ENCODE measurements around the gene DGKD. TPM values are rescaled to one million over a fixed set of nuclear protein-coding genes. Genes with fewer than 3 reads are reported as not detected.

The DGKD gene
- total RNA-seq, 1 donor from 2014 or later = 10.3 TPM

DNA sequence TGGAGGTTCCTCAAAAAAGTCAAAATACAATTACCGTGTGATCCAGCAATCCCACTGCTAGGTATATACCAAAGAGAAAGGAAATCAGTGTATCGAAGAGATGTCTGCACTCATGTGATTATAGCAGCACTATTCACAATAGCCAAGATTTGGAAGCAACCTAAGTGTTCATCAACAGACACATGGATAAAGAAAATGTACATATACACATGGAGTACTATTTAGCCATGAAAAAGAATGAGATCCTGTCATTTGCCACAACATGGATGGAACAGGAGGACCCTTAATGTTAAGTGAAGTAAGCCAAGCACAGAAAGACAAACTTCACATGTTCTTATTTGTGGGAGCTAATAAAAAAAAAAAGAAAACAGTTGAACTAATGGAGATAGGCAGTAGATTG lies 78.7 kb downstream of the DGKD start:
- no peak for DNase-seq (ENCODE audit: low read depth)
- no peak overlapping the region for H3K4me3 ChIP-seq (ENCODE audit: low read depth, low read length)
- TF ChIP-seq, protein P1, sequence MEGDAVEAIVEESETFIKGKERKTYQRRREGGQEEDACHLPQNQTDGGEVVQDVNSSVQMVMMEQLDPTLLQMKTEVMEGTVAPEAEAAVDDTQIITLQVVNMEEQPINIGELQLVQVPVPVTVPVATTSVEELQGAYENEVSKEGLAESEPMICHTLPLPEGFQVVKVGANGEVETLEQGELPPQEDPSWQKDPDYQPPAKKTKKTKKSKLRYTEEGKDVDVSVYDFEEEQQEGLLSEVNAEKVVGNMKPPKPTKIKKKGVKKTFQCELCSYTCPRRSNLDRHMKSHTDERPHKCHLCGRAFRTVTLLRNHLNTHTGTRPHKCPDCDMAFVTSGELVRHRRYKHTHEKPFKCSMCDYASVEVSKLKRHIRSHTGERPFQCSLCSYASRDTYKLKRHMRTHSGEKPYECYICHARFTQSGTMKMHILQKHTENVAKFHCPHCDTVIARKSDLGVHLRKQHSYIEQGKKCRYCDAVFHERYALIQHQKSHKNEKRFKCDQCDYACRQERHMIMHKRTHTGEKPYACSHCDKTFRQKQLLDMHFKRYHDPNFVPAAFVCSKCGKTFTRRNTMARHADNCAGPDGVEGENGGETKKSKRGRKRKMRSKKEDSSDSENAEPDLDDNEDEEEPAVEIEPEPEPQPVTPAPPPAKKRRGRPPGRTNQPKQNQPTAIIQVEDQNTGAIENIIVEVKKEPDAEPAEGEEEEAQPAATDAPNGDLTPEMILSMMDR (conservative IDR thresholded peaks at IDR 0.05; ENCODE audit: low read depth, low read length) = no peak

DNA sequence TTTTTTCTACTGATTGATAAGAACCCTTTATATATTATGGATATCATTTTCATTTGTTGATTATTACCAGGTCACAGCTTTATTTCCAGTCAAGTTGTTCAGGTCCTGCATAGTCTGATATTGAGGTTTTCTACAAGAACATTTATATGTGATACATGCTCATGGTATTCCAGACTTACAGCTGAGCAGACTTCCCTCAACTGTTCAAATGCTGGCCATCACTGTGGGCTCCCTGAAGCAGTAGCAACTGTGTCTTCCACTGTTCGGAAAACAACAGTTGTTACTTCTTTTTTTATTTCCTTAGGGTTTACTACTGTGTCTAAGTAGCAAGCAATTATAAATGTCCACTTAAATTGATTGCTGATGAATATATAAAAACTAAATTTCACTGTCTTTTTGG lies 79.5 kb downstream of the DGKD start:
- no peak for DNase-seq (ENCODE audit: low read depth)
- no peak overlapping the region for H3K4me3 ChIP-seq (ENCODE audit: low read depth, low read length)
- TF ChIP-seq, protein P1 (conservative IDR thresholded peaks at IDR 0.05; ENCODE audit: low read depth, low read length) = no peak

DNA sequence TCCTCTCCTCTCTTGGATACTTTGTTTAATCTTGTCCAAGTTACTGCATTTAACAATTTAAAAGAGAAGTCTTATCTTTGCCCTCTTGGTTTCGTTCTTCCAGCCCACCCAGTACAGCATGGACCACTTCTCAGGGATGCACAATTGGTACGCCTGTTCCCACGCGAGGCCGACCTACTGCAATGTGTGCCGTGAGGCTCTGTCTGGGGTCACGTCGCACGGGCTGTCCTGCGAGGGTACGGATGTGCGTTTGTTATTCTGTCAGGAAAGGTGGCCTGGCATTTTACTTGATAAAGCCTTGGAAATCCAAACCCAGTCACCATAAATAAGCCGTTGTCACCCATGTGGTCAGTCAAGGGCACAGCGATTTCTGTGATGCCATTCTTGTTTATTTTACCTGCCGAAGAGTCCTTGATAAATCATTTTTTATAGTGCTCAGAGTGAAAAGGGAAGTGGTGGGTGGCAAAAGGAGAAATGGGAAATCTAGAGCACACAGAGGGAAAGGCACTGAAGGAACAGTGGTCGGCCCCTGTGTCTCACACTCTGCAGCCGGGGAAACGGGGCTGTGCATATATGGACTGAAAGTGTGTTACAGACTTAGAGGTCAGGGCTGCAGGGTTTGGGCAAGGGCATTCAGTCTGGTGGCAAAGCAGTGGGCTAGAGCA lies 80.5 kb downstream of the DGKD start:
- no peak for DNase-seq (ENCODE audit: low read depth)
- TF ChIP-seq, protein P1 (conservative IDR thresholded peaks at IDR 0.05; ENCODE audit: low read depth, low read length) = no peak
- H3K4me3 ChIP-seq (ENCODE audit: low read depth, low read length) = no peak overlapping the region

DNA sequence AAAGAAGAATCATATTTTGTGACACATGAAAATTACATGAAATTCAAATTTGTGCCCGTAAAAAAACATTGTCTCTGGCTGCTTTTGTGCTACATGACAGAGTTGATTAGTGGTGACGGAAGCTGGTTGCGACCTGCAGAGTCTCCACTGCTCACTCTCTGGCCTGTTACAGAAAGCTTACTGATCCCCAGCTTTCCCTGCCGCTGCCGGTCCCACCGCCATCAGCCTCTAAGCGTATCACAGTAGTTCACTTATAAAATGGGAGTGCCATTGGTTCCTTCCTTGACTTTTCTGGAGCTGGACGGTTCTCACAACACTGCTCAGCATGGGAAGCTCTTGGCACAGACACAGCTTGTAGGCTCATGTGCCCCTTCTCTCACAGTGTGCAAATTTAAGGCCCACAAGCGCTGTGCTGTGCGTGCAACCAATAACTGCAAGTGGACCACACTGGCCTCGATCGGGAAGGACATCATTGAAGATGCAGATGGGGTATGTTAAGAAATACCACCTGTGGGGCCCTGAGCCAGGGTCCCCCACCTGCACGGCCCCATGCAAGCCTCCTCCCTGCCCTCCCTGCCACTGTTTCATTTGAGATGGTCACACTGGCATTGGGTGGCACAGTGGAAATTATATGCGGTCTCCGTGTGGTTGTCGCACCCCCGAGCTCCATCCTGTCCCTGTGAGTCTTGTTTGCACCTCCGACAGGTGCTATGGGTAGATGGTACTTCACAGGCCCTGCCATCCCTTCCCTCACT lies 81.3 kb downstream of the DGKD start:
- no peak overlapping the region for H3K4me3 ChIP-seq (ENCODE audit: low read depth, low read length)
- TF ChIP-seq, protein P1 (conservative IDR thresholded peaks at IDR 0.05; ENCODE audit: low read depth, low read length) = no peak
- DNase-seq (ENCODE audit: low read depth) = no peak

DNA sequence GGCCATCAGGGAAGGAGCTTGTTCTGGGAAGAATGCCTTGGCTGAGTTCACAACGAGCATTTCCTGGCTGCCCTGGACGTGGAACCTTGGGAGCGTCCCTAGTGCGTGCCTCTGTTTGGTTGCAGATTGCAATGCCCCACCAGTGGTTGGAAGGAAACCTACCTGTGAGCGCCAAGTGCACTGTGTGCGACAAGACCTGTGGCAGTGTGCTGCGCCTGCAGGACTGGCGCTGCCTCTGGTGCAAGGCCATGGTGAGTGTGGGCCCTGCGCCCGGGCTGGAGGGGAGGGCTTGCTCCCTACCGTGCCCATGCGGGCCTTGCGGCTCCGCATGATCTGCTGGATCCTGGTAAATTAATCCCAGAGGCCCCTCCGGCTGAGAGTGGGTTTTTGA lies 81.9 kb downstream of the DGKD start:
- no peak overlapping the region for H3K4me3 ChIP-seq (ENCODE audit: low read depth, low read length)
- TF ChIP-seq, protein P1 (conservative IDR thresholded peaks at IDR 0.05; ENCODE audit: low read depth, low read length) = no peak
- no peak for DNase-seq (ENCODE audit: low read depth)

DNA sequence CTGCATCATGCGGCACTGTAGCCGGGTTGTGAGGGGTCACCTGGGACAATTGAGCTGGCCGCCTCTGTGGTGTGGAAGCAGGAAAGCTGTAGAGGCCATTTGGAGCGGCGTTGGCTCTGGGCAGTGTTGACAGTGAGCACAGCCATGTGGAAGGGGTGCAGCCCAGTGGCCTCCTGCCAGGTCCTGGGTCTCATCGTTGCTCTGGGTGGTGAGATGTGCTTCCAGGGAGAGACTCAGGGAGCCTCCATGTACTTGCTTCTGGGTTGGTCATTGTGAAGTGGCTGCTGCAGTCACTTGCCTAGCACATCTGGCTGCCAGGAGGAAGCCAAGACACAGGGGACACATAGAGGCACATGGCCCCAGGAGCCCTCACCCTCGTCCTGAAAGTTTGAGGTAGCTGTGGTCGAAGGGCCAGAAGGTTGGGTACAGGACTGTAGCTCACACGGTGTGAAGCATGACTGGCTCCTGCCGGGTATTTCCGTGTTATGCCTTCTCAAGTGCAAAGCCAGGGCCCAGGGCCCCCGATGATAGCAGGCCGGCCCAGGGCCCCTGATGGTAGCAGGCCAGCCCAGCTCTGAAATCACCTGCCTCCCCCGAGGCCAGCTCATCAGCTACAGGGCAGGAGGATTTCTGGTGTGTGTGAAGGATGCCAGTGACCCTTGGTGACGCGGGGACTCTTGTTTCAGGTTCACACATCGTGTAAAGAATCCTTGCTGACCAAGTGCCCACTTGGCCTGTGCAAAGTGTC lies 82.6 kb downstream of the DGKD start:
- no peak for DNase-seq (ENCODE audit: low read depth)
- H3K4me3 ChIP-seq (ENCODE audit: low read depth, low read length) = no peak overlapping the region
- TF ChIP-seq, protein P1 (conservative IDR thresholded peaks at IDR 0.05; ENCODE audit: low read depth, low read length) = no peak
